GM12865 (cell line): ENCODE results near the gene RNF145.
A peak's percentile ranks its signal among the peaks of the same experiment; 100 is the strongest.

ENCODE experiments used
- DNase-seq: peaks from one replicate; pipeline ENCODE4 v3.0.0; 2010; ENCODE audit warnings: low read depth
- H3K4me3 ChIP-seq: 2 replicates; pipeline ENCODE4 v1.5.1; 2011; ENCODE audit warnings: mild to moderate bottlenecking, low read depth, low read length, control low read depth
- TF ChIP-seq, protein P1 (sequence below): IDR thresholded peaks from 2 replicates; pipeline ENCODE4 v1.5.1; 2011; ENCODE audit warnings: low read length, control low read depth, low read depth, inconsistent platforms; ENCODE audit not compliant: insufficient read depth; ENCODE audit errors: missing control alignments

The RNF145 gene

DNA sequence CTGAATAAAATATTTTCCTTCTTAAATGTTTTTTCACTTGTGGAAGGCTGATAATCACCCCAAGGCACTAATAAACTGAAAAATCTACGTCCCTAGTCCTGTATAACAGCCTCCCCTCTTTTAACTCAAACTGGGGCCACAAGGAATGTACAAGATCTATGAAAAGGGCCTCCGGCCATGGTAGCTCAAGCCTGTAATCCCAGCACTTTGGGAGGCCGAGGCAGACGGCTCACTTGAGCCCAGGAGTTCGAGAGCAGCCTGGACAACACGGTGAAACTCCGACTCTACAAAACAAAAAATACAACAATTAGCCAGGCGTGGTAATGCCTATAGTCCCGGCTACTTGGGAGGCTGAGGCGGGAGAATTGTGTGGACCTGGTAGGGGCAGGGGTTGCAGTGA, 23.6 kb downstream of the RNF145 start:
- H3K4me3 ChIP-seq = no peak overlapping the region
- TF ChIP-seq, protein P1, sequence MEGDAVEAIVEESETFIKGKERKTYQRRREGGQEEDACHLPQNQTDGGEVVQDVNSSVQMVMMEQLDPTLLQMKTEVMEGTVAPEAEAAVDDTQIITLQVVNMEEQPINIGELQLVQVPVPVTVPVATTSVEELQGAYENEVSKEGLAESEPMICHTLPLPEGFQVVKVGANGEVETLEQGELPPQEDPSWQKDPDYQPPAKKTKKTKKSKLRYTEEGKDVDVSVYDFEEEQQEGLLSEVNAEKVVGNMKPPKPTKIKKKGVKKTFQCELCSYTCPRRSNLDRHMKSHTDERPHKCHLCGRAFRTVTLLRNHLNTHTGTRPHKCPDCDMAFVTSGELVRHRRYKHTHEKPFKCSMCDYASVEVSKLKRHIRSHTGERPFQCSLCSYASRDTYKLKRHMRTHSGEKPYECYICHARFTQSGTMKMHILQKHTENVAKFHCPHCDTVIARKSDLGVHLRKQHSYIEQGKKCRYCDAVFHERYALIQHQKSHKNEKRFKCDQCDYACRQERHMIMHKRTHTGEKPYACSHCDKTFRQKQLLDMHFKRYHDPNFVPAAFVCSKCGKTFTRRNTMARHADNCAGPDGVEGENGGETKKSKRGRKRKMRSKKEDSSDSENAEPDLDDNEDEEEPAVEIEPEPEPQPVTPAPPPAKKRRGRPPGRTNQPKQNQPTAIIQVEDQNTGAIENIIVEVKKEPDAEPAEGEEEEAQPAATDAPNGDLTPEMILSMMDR = no peak
- DNase-seq = no peak

GRCh38 chr5:159184858-159185381, 24.4 kb downstream of the RNF145 start:
- TF ChIP-seq, protein P1 = no peak
- H3K4me3 ChIP-seq = no peak overlapping the region
- DNase-seq = peak; percentile 35

- no peak for DNase-seq
- no peak overlapping the region for H3K4me3 ChIP-seq
- TF ChIP-seq, protein P1 = no peak
These were observed 25.1 kb downstream of the RNF145 start for GRCh38 chr5:159184236-159184635.

DNA sequence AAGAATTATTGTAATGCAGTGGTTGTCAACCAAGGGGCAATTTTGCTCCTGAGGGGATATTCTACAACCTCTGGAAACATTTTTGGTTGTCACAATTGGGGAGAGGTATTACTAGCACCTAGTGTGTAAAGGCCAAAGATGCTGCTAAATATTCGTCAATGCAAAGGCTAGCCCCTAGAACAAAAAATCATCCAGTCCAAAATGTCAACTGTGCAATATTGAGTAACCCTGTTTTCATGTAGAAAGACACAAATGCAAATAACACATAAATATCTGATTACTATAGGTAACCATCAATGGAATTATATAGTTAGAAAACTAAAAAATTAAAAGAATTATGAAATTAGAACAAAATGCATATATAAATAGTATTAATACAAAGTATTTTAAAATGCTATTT, 26.1 kb downstream of the RNF145 start:
- H3K4me3 ChIP-seq = no peak overlapping the region
- no peak for DNase-seq
- TF ChIP-seq, protein P1 = no peak

DNA sequence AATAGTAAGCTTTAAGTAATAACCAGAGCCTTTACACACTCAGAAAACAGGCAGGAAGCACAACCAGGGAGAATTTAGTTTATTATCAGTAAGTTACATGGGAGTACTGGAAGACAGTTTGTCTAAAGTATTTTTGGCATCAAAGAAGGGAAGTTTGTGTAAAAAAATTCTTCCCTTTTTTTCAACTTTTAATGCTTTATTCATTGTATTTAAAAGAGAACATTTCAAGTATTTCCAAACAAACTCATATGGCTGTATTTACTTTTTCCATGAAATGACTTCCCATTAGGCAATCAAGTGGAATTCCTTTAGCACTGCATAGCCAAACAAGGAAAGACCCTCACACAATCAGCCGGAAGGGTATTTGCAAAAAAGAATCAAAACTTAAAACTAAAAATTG, 26.7 kb downstream of the RNF145 start:
- TF ChIP-seq, protein P1 = no peak
- no peak overlapping the region for H3K4me3 ChIP-seq
- no peak for DNase-seq

- no peak for DNase-seq
These were observed 27.7 kb downstream of the RNF145 start for GRCh38 chr5:159181651-159182050.

More at GRCh38 chr5:159181651-159182050, 27.7 kb downstream of the RNF145 start:
- H3K4me3 ChIP-seq = peak overlapping the region; percentile 10; the same call in 1 of the 2 replicates
- TF ChIP-seq, protein P1 = no peak
